BLaER1 (cell line): ENCODE results near the gene TSHZ3.
A peak's percentile ranks its signal among the peaks of the same experiment; 100 is the strongest.

Source experiments
- H3K27ac ChIP-seq: shearing (Covaris generic); formaldehyde crosslinking; 2 replicates; pipeline ENCODE4 v1.8.1; 2022
- H3K27me3 ChIP-seq: shearing (Covaris generic); formaldehyde crosslinking; 2 replicates; pipeline ENCODE4 v1.8.1; 2022
- H3K36me3 ChIP-seq: shearing (Covaris generic); formaldehyde crosslinking; 2 replicates; pipeline ENCODE4 v1.8.1; 2022
- H3K4me1 ChIP-seq: shearing (Covaris generic); formaldehyde crosslinking; 2 replicates; pipeline ENCODE4 v1.8.1; 2022
- H3K4me2 ChIP-seq: shearing (Covaris generic); formaldehyde crosslinking; 2 replicates; pipeline ENCODE4 v1.8.1; 2022
- H3K4me3 ChIP-seq: shearing (Covaris generic); formaldehyde crosslinking; 2 replicates; pipeline ENCODE4 v1.8.1; 2022
- H3K9ac ChIP-seq: shearing (Covaris generic); formaldehyde crosslinking; 2 replicates; pipeline ENCODE4 v1.8.1; 2022
- H3K9me3 ChIP-seq: shearing (Covaris generic); formaldehyde crosslinking; 2 replicates; pipeline ENCODE4 v1.8.1; 2022
- H4K20me1 ChIP-seq: shearing (Covaris generic); formaldehyde crosslinking; 2 replicates; pipeline ENCODE4 v1.8.1; 2022
- Cebpa-rat ChIP-seq: shearing (Covaris generic); IDR thresholded peaks from 2 replicates; pipeline ENCODE4 v1.8.1; 2022

The TSHZ3 gene

GRCh38 chr19:31270897-31271296 lies 78.3 kb downstream of the TSHZ3 start:
- H3K27me3 ChIP-seq = no peaks in the 10 kb centered on the region

GRCh38 chr19:31269425-31270127 lies 79.7 kb downstream of the TSHZ3 start:
- Histone ChIP-seq H4K20me1 (no peaks in the 10 kb centered on the region), H3K9me3 (0 out of 2 replicates have a peak, but pooled peaks cover 6% of the 10 kb centered on the region), H3K4me3 (no peak overlapping the region), H3K36me3 (no peaks in the 10 kb centered on the region; the same call in 1 of the 2 replicates), H3K27me3 (no peaks in the 10 kb centered on the region), H3K4me1 (peaks cover 29% of the 10 kb centered on the region), H3K4me2 (no peak overlapping the region), H3K9ac (no peak overlapping the region), H3K27ac (no peak overlapping the region)
- TF ChIP-seq Cebpa-rat = no peak

More at GRCh38 chr19:31270897-31271296, 78.3 kb downstream of the TSHZ3 start:
- no peak overlapping the region for H3K27ac ChIP-seq
- H3K4me3 ChIP-seq = no peak overlapping the region
- 0 out of 2 replicates have a peak, but pooled peaks cover 6% of the 10 kb centered on the region for H3K9me3 ChIP-seq
- no peaks in the 10 kb centered on the region; the same call in 1 of the 2 replicates for H3K36me3 ChIP-seq
- TF ChIP-seq Cebpa-rat = no peak
- peak overlapping the region; percentile 49 for H3K4me2 ChIP-seq
- no peak overlapping the region for H3K9ac ChIP-seq
- no peaks in the 10 kb centered on the region for H4K20me1 ChIP-seq
- peaks cover 29% of the 10 kb centered on the region for H3K4me1 ChIP-seq

DNA sequence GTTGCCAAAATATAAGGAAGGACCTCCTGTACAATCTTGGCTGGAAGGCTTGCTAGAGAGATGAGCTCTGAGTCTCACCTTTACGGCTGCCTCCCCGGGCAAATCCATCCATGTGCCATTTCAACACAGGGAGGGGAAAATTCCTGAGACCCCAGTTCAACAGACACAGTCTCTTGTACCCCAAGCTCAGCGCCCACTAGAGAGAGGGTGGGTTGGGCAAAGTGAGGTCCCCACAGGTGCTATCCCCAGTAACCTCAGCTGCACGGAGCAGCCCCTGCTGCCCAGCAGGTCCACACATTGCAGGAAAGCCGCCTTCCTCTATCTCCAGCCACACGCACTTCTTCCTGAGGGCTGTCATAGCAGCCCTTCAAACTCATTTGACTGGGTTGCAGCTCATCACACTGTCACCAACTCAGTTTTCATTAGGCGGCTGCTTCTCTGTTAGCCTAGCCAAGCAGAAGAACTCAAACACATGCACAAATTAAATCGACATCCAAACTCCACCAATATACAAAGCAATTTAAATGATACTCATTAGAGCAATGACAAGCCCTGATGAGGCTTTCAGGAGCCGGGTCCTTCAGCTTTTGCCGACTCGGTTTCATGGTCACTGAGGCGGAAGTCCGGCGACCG lies 80.4 kb downstream of the TSHZ3 start:
- Histone ChIP-seq H3K4me3 (no peak overlapping the region), H3K4me2 (no peak overlapping the region), H4K20me1 (no peaks in the 10 kb centered on the region), H3K9me3 (0 out of 2 replicates have a peak, but pooled peaks cover 6% of the 10 kb centered on the region), H3K4me1 (peaks cover 29% of the 10 kb centered on the region), H3K36me3 (no peaks in the 10 kb centered on the region; the same call in 1 of the 2 replicates), H3K27ac (no peak overlapping the region), H3K27me3 (no peaks in the 10 kb centered on the region), H3K9ac (no peak overlapping the region)
- TF ChIP-seq Cebpa-rat = no peak

DNA sequence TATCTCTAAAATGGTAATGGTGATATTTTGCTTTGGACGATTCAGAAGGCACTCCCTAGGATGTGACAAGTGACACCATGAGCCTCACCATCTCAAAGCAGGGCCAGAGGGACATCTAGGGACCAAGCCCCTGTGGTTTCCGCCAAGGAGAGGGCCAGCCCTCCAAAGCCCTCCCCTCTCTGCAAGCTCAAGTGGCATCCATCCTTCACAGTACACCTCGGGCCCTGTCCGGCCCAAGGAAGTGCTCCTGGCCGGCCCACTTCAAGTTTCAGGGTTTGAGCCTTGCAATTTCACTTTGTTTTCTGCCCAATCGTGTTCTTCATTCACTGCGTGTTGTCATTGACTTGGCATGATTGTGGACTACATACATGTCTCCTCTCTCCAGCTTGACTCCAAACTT lies 82.5 kb downstream of the TSHZ3 start:
- H3K4me3 ChIP-seq = no peak overlapping the region
- no peak for TF ChIP-seq Cebpa-rat

DNA sequence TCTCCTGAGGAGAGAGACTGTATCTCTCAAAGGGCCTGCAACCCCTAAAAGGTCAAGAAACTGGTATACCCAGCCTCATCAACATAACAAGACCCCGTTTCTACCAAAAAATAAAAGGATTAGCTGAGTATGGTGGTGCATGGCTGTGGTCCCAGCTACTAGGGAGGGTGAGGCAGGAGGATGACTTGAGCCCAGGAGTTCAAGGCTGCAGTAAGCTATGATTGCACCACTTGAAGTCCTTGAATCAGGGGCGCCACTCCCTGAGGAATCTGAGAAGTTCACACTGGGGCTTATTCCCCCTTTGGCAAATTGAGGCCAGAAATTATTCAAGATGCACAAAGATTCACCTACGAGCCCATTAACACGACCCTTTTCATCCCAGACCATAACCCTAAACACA lies 83.0 kb downstream of the TSHZ3 start:
- Histone ChIP-seq H3K4me3 (no peak overlapping the region), H3K9ac (no peak overlapping the region), H4K20me1 (no peaks in the 10 kb centered on the region), H3K4me2 (no peak overlapping the region), H3K4me1 (peaks cover 24% of the 10 kb centered on the region), H3K27me3 (no peaks in the 10 kb centered on the region), H3K9me3 (no peaks in the 10 kb centered on the region), H3K27ac (no peak overlapping the region), H3K36me3 (no peaks in the 10 kb centered on the region)
- no peak for TF ChIP-seq Cebpa-rat

More for the DNA sequence above, 82.5 kb downstream of the TSHZ3 start:
- Histone ChIP-seq H3K27ac (no peak overlapping the region), H3K4me1 (peaks cover 24% of the 10 kb centered on the region), H3K36me3 (no peaks in the 10 kb centered on the region), H4K20me1 (no peaks in the 10 kb centered on the region), H3K9me3 (no peaks in the 10 kb centered on the region), H3K4me2 (no peak overlapping the region), H3K9ac (no peak overlapping the region), H3K27me3 (no peaks in the 10 kb centered on the region)

GRCh38 chr19:31264041-31264778 lies 85.0 kb downstream of the TSHZ3 start:
- no peaks in the 10 kb centered on the region for H3K27me3 ChIP-seq
- no peaks in the 10 kb centered on the region for H3K9me3 ChIP-seq
- H4K20me1 ChIP-seq = no peaks in the 10 kb centered on the region
- no peak overlapping the region for H3K4me2 ChIP-seq
- no peak overlapping the region for H3K4me3 ChIP-seq
- H3K27ac ChIP-seq = no peak overlapping the region
- H3K4me1 ChIP-seq = peaks cover 27% of the 10 kb centered on the region
- no peaks in the 10 kb centered on the region for H3K36me3 ChIP-seq
- TF ChIP-seq Cebpa-rat = no peak
- no peak overlapping the region for H3K9ac ChIP-seq

GRCh38 chr19:31263328-31263727 lies 85.9 kb downstream of the TSHZ3 start:
- Histone ChIP-seq H4K20me1 (no peaks in the 10 kb centered on the region), H3K4me2 (no peak overlapping the region), H3K36me3 (no peaks in the 10 kb centered on the region), H3K27ac (no peak overlapping the region), H3K9me3 (no peaks in the 10 kb centered on the region), H3K9ac (no peak overlapping the region), H3K27me3 (no peaks in the 10 kb centered on the region), H3K4me3 (no peak overlapping the region), H3K4me1 (peaks cover 34% of the 10 kb centered on the region)
- TF ChIP-seq Cebpa-rat = no peak

GRCh38 chr19:31262725-31263191 lies 86.5 kb downstream of the TSHZ3 start:
- H3K4me2 ChIP-seq = no peak overlapping the region
- TF ChIP-seq Cebpa-rat = no peak
- no peak overlapping the region for H3K27ac ChIP-seq

DNA sequence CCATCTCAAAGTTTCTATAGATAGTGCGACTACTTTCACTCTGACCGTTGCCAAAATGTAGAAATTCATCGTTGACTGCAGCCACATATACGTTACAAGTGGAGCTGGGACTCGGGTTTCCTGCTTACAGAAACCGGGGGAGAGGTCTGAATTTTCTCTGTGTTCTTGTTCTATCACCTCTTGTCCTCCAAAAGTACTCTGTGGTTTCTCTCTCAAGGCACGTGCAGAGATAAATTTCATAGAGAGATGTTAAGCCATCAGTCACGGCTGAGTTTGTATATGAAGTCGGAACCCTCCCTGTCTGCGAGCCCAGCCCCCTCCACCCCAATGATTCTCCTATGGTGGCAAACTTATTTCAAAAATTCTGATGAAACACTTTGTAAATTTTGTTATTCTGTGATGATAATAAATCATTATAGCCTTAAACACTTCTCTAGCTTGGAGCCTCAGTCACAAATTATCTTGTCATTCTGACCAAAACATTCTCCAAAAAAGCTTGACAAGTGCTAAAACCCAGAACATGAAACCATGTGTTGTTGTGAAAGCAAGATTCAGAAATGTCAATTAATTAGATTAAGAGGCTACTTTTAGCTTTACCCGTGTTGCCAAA lies 87.5 kb downstream of the TSHZ3 start:
- Histone ChIP-seq H3K27ac (no peak overlapping the region), H3K4me1 (peaks cover 44% of the 10 kb centered on the region), H3K4me2 (peak overlapping the region; percentile 73), H3K9me3 (no peaks in the 10 kb centered on the region), H3K9ac (0 out of 2 replicates have a peak overlapping the region, but pooled peaks have one; percentile 4), H3K36me3 (no peaks in the 10 kb centered on the region), H3K27me3 (no peaks in the 10 kb centered on the region), H4K20me1 (no peaks in the 10 kb centered on the region), H3K4me3 (no peak overlapping the region)
- no peak for TF ChIP-seq Cebpa-rat

More at GRCh38 chr19:31262725-31263191, 86.5 kb downstream of the TSHZ3 start:
- no peaks in the 10 kb centered on the region for H3K36me3 ChIP-seq
- H3K4me3 ChIP-seq = no peak overlapping the region
- no peaks in the 10 kb centered on the region for H3K9me3 ChIP-seq
- no peak overlapping the region for H3K9ac ChIP-seq
- peaks cover 39% of the 10 kb centered on the region for H3K4me1 ChIP-seq
- H3K27me3 ChIP-seq = no peaks in the 10 kb centered on the region
- no peaks in the 10 kb centered on the region for H4K20me1 ChIP-seq
